GM21367 (cell line): ENCODE results near the gene BTD.

Experiments
- ATAC-seq: cut with Tn5 transposase; IDR thresholded peaks from one replicate; pipeline ENCODE4 v1.9.1; 2021; ENCODE audit not compliant: unreplicated experiment

Gene BTD

DNA sequence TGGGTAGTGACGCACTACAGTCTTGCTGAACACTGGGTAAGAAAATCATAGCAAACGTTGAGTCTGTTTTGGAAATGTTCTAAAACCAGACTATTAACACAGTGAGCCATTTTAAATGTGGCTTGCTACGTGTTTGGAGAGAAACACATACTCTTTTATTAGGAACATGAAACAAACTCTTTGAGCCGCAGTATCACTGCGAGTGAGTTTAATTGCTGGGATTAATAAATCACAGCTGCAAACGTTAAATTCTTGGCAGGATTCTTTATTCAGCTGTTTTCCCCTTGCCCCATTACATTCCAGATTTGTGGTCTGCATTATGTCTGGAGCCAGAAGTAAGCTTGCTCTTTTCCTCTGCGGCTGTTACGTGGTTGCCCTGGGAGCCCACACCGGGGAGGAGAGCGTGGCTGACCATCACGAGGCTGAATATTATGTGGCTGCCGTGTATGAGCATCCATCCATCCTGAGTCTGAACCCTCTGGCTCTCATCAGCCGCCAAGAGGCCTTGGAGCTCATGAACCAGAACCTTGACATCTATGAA, 33.6 kb downstream of the BTD start:
- no peak for ATAC-seq

DNA sequence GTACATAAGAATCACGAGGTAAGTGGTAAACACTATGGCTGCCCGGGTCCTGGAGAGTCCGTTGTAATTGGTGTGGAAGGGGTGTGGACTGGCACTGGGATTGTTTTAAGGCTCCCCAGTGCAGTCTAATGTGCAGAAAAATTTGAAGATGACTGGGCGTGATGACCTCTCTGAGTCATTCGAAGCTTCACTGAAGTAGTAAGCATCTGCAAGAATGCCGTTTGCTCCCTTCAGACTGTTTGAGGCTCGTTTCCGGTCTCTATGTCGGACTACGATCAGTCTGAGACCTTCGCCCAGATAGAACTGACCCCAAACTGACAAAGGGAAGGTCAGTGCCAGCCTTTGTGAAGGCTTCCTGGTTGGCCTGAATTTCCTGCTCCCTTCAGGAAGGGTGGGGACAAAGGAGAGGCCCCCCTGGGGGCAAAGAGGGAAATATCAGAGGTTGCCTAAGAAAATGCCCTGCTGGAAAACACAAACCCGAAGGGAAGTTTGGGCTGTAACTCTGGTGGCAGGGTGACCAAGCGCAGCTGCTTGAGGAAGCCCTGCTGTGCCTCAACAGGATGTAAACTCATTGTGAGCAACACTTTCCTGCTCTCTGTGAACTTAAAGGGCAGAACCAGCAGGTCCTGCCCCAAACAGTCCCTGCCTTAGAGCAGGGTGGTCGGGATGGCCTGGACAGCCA, 34.6 kb downstream of the BTD start:
- no peak for ATAC-seq

DNA sequence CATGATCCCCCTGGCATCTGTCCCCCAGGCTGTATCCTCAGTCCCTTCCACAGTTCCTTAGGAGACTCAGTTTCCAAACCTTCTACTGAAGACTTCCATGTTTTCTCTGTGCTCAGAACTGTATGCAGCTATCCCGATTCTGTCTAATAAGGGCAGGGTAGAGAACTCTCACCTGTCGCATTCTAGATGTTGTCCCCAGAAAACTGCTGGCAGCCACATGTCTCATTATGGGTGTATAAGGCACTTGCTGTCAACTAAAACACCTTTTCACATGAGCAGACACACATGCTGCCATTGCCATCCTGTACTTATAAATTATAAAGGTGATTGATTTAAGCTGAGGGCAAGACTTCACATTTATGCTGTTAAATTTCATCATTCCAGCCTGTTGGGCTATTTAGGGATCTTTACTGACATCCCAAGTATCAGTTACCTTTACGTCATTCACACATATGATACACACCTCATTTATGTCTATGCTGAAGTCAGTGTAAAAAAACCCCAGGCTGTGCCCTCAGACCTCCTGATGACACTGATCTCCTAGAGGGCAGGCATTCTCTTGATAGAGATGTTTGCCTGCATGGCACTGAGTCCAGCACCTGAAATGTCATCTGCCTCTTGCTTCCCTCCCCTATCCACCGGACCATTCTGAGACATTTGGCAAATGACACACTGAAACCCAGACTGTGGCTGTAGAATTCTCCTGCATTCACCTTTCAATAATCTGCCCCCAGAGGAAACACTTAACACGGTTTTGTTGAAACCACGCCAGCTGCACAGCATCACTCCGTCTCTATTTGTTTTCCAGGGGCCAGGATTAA, 35.8 kb downstream of the BTD start:
- peak; percentile 44 for ATAC-seq

DNA sequence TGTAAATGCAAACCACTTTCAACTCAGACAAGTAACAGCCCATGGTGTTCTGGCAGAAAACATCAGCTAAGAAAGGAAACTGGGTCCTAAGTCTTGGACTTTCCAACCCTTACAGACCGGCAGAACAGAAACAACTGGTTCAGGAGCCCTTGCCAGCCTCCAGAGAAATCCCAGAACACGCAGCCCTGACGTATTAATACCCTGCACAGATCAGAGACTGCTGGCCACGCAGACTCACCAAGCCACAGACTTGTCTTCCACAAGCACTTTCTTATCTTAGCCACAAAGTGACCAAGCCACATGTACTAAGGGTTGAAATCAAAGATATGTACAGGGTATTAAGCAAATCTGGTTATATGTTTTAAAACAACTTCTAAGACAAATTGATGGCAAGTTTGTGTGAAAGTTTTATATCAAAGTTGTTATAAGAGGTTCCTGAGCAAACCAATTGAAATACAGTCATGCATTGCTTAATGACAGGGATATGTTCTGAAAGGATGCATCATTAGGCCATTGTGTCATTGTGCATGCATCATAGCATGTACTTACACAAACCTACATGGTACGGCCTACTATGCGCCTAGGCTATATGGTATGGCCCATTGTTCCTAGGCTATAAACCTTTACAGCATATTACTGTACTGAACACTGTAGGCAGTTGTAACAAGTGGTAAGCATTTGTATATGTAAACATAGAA, 36.8 kb downstream of the BTD start:
- ATAC-seq, result no peak

DNA sequence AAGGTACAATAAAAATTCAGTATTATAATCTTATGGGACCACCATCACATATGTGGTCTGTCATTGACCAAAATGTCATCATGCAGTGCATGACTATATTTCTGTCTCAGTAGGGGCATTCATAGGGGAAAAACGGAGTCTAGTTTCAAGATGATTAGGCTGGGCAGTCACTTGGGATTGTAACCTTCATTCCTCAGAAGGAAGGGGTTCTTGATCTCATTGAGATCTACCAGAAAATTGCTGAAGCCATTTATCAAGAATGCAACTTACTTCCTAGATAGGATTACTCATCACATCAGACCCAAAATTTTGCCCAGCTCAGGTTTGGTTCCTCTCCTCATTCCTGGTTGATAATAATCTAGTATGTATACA, 37.3 kb downstream of the BTD start:
- no peak for ATAC-seq

DNA sequence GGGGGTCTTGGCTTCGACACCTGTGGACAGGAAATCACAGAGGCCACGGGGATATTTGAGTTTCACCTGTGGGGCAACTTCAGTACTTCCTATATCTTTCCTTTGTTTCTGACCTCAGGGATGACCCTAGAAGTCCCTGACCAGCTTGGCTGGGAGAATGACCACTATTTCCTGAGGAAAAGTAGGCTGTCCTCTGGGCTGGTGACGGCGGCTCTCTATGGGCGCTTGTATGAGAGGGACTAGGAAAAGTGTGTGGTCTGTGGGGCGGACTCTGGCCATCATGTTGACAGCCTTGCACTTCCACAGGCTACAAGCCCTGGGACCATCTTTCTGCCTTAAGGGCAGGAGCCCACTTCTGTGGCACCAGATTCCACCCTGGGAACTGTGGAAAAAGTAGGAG, 43.7 kb downstream of the BTD start:
- ATAC-seq, result no peak

DNA sequence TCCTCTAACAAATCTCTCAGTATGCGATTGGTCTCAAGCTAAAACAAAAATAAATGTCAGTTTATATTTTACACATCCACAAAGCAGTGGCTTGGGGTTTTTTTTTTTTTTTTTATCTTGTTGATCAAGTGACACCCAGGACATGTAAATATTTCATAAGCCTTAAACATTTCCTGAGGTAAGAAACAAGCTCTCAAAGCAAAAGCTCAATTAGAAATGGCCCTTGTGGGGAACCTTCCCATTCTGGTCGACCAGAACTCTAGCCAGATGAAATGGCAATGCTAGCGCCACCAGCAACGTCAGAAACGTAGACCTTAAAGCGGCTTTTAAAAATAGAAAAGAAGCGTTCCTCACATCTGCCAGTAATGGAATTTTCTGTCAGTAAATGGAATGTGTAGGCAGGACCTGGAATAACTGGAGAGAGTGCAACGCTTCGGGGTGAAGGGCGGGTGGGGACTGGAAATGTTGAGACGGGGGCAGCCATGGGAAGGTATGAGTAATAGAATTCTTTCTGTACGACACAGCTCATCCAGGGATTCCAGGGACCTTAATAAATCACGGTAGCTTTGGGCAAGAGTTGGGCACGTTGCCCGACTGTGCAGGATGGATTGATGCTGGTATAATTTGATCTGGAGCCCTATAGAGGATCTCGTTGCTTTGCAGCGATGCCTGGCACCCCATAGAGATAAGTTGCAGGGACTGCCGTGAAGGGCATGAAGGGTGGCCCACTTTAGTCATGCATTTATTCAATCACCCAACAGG, 44.4 kb downstream of the BTD start:
- ATAC-seq, result no peak

DNA sequence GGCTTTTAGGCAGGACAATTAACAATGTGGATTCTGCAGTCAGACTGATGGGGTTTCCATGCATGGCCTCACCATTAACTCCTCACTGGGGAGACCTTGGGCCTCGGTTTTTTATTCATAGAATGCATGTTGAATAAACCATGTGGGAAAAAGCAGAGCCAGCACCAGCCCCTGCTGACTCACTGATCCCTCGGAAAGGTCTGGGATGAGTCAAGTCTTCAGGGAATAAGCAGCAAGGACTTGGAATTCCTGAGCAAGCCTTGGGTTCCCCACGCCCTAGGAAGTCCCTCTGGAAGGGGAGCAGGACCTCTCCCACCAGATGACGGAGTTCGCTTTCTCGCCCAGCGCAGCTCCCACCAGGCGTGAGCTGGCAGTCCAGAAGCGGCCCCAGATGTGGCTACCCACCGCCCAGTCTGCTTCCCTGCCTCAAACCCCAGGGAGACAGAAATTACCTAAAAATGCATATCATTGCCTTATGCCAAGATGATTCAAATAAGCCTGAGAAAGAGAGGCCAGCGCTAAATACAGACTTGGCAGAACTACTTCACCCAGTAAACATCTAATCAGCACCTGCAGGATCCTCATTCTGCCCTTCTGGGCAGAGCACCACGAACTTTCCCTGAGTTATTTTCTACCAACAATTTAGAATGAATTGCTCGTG, 45.4 kb downstream of the BTD start:
- peak; percentile 17 for ATAC-seq

DNA sequence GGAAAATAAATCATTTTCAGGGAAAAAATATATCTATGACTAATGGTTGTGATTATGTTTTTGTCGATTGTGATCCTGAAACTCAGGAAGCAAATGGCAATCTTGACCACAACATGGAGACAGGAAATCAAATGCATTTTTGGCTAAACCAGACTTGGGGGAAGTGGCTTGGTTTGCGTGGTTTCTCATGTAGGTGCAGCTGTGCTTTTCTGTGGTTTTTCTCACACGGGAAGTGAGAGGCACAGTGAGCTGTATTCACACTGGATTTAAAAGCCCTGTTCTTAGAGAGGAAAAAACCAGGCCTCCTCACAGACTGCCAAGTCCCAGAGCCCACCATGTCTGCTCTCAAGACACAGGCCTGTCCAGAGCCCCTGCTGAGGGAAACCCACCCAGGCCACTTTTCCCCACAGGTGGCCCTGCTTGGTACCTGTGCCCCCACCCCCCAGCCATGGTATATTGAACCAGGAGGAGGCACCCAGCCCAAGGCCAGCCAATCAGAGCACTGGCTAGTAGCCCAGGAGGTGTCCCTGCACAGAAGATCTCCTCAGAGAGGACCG, 46.1 kb downstream of the BTD start:
- ATAC-seq, result peak; percentile 95

DNA sequence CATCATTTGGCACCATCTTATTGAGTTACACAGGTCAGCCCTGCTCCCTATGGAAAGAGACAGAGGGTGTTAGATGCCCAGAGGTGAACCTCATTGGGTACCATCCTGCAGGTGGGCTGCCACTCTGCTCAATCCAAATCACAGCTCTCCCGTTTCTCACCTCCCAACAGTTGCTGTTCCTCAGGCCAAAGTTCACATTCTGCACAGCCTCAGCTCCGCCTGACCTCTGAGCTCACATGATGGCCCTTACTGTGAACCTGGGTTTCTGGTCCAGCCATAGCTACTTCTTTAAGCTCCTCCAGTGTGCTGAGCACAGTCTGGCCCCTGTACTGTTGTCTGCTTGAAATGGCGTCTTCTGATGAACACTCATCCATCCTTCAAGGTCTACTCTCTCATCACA, 47.8 kb downstream of the BTD start:
- no peak for ATAC-seq

DNA sequence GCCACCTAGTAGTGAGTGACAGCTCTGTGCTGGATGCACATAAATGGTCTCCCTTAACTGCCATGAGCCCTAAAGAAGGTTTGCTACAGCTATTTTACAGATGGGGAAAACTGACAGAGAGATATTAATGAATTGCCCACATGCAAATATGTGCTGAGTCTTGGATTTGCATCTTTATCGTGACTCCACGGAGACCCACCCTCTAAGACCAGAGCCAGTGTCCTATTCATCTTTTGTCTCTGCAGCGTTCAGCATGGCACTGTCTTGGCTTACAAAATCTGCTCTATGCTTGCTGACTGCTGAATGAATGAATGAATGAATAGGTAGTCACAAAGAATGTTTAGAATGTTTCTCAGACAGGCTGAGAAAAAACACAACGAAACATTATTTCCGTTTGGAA, 48.3 kb downstream of the BTD start:
- ATAC-seq, result no peak

DNA sequence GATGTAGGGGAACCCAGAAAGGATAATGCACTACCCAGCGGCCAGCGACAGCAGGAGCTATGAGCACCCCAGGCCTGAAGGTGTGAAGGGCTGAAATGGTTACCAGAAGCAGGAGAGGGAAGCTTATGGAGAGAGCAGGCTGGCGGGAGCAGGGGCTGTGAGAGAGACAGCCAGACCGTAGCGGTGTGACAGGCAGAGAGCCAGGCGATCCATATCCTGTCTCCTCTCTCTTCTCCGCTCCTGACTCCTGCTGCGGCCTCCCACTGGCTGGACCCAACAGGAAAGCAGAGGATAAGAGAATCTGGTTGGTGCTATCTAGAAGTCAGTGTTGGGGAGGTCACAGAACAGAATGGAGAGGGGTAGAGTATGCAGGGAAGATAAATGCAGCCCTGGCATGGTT, 49.9 kb downstream of the BTD start:
- no peak for ATAC-seq

DNA sequence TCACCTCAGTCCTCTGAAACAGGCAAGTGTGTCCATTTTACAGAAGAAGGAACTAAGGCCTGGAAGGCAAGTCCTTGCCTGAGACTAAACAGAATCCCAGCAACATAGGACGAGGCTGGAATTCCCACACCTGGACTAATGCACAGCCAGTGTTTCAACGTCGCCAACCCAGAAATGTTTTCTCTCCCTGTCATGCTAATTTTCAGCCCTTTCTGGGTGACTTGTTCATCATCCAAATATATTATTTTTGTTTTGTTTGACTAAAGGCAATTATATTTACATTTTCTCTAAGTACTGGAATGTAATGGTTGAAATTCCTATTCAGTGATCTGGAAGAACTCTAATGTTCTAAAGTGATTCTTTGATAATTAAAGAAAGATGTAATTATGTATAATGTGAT, 51.8 kb downstream of the BTD start:
- ATAC-seq, result no peak

DNA sequence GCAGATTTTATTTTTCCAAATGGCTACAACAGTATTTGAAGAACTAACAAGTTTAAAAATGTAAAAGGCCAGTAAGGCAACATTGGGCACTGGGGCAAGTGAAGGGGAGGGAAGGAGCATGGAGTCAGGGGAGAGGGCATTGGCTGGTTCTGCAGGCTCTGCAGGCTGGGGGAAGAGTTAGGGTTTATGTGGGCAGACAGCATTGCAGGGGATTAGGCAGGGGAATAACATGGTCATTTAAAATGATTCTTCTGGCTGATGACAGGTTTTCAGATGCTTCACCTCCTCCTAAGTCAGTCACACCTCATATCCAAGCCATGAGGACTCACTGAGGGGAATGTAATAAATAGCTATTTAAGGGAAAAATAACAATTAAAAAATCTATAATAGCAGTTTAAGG, 52.6 kb downstream of the BTD start:
- no peak for ATAC-seq

DNA sequence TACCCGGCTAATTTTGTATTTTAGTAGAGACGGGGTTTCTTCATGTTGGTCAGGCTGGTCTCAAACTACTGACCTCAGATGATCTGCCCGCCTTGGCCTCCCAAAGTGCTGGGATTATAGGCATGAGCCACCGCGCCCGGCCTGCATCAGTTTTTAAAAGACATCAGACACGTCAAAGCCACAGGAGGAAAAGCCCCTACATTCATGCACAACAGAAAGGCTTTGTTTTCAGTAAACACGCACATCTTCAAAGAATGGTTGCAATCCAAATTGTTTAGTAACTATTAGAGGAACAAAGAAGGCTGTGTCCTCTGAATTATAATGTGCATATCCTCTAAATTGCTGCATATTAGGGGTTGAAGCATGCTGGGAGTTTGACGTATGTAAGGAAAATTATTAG, 53.3 kb downstream of the BTD start:
- no peak for ATAC-seq

DNA sequence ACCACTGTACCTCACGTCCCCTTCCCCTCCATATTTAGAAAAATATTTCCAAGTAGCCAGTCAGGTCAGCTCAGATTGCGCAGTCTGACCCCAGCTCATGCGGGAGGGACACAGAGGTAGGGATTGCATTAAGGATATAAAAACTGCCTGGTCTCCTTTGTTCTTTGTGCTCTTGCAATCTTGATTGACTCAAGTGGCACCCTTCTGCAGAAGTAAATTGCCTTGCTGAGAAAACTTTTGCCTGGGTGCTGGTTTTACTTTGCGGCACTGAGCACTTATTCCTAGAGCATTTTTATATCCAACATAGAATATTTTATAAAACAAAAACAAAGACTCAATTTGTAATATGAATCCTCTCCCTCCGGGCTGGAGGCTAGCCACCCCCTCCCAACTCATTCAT, 54.8 kb downstream of the BTD start:
- no peak for ATAC-seq

DNA sequence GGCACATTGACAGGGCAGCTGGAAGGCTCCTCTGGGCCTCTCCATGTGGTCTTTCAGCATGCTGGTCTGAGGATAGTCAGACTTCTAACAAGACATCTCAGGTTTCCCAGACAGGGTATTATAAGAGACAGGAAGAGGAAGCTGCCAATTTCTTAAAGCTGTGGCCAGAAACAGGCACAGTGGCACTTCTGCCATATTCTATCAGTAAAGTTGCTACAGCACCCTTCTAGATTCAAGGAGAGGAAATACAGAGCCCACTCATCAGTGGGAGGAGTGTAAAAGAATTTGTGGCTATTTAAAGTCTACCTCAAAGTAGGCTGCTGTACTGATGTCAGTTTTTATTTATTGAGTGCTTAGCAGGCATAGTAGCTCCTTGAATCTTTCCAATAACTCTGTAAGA, 55.5 kb downstream of the BTD start:
- ATAC-seq, result no peak

DNA sequence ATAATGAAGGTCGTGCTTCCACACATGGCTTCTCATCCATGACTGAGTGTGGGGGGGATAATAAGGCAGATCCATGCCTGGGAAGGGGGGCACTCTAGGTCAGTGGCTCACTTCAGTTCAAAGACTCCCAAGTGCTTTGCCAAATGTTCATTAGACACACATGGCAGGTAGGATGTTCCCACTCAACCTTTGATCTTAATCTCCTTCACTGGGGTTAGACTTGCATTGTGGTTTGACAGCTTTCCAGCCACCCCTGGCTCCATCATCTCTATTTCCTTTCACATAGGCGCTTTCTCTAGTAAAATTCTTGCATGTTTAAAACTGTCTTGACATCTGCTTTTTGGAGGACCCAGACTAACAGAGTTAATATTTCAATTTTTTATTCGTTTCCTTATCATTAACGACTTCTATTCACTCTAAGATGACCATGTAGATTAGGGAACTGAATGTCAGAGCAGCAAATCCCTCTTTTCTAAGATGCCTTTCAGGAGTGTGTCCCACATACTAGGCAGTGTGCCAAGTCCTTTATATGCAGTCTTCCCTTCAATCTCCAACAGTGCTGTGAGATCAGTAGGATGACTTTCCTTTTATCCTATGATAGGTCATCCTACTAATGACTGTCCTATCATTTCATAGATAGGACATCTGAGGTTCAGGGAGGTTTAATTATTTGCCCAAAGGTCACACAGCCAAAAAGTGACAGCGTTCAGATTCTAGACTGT, 57.9 kb downstream of the BTD start:
- ATAC-seq, result no peak

DNA sequence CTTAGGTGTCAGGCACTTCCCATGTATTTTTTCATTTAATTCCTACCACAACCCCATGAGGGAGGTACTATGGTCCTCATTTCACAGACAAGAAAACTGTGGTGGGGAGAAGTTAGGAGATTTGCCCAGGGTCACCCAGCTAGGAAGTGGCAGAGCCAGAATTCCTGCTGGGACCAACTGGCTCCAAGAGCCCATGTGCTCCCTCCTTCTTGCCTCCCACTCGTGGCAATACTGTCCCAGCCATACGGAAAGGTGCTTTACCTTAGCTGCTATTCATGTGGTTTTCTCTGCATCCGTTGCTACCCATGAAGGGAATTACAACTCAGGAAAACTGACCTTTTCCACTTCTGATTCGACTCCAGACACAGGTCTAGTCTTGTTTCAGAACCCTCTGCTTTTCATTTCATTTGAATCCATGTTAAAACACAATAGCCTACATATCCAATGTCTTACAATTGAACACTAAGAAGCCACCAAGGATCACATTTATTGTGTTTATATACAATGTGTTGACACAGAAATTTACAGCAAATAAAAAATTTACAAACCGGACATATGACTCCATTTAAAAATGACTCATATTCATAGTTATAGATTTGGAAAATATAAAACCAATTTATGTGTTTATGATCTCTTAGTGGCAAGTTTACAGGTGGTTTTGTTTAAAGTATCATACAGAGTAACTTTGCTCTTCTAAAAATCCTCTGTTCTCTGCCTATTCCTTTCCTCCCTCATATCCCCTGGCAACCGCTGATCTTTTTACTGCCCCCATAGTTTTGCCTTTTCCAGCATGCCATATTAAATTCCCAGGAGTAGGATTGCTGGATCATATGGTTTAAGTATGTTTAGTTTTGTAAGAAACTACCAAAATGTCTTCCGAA, 58.8 kb downstream of the BTD start:
- no peak for ATAC-seq
